WTC11 (cell line): Measurements from ENCODE around the gene AKT1.

ENCODE experiments used
- ATF6 ChIP-seq: sonication (generic); formaldehyde crosslinking; IDR thresholded peaks from 2 replicates; pipeline ENCODE4 v1.8.1; 2023; ENCODE audit warnings: mild to moderate bottlenecking, missing genetic modification reagents
- CTCF ChIP-seq: fragments of 200-600 bp; IDR thresholded peaks from 2 replicates; pipeline ENCODE4 v1.8.0; 2022; ENCODE audit warnings: antibody characterized with exemption
- ESRRA ChIP-seq: sonication (generic); formaldehyde crosslinking; IDR thresholded peaks from 2 replicates; pipeline ENCODE4 v1.8.1; 2022; ENCODE audit warnings: mild to moderate bottlenecking, missing genetic modification reagents, borderline replicate concordance
- FOXJ3 ChIP-seq: sonication (generic); formaldehyde crosslinking; IDR thresholded peaks from 2 replicates; pipeline ENCODE4 v1.9.0; 2021; ENCODE audit warnings: missing genetic modification reagents, mild to moderate bottlenecking, borderline replicate concordance

- TF ChIP-seq CTCF, result no peak
- no peak for TF ChIP-seq ESRRA (CRISPR knock-in tag)
- no peak for TF ChIP-seq ATF6 (CRISPR knock-in tag)
- no peak for TF ChIP-seq FOXJ3 (CRISPR knock-in tag)
Observed at GRCh38 chr14:104784218-104784568, 11.4 kb downstream of the AKT1 start.
